AG08396 (cell line): ENCODE data around the gene GPR183.

ENCODE experiments used
- DNase-seq: peaks from one replicate; pipeline ENCODE4 v3.0.0; 2012; ENCODE audit warnings: low spot score, mixed read lengths

Gene GPR183

GRCh38 chr13:99307247-99307646 lies at the start of gene GPR183:
Gene GPR183 (minus strand): TSS chr13:99307399. CDS start chr13:99296145, 11,254 bp downstream.
- no peak for DNase-seq

GRCh38 chr13:99356262-99357091 lies 49.3 kb upstream of the GPR183 start:
- DNase-seq = peak; percentile 73

GRCh38 chr13:99356012-99356261 lies 48.7 kb upstream of the GPR183 start:
- DNase-seq = no peak

- DNase-seq = no peak
Measured at GRCh38 chr13:99355267-99356011, 48.2 kb upstream of the GPR183 start.

GRCh38 chr13:99354371-99354951 lies 47.3 kb upstream of the GPR183 start:
- no peak for DNase-seq

GRCh38 chr13:99353836-99354235 lies 46.6 kb upstream of the GPR183 start:
- DNase-seq = no peak

GRCh38 chr13:99353246-99353600 lies 46.0 kb upstream of the GPR183 start:
- DNase-seq = no peak

GRCh38 chr13:99352351-99353245 lies 45.4 kb upstream of the GPR183 start:
- DNase-seq = no peak

GRCh38 chr13:99351772-99352171 lies 44.6 kb upstream of the GPR183 start:
- no peak for DNase-seq

- DNase-seq = no peak
Measured at GRCh38 chr13:99350191-99350590, 43.0 kb upstream of the GPR183 start.

GRCh38 chr13:99347911-99348451 lies 40.8 kb upstream of the GPR183 start:
- no peak for DNase-seq

- DNase-seq = no peak
Measured at GRCh38 chr13:99347335-99347878, 40.2 kb upstream of the GPR183 start.

GRCh38 chr13:99346335-99347042 lies 39.3 kb upstream of the GPR183 start:
- no peak for DNase-seq

GRCh38 chr13:99345345-99345744 lies 38.1 kb upstream of the GPR183 start:
- no peak for DNase-seq

- DNase-seq = no peak
Measured at GRCh38 chr13:99344610-99345208, 37.5 kb upstream of the GPR183 start.

- no peak for DNase-seq
Measured at GRCh38 chr13:99342723-99343315, 35.6 kb upstream of the GPR183 start.

- no peak for DNase-seq
Measured at GRCh38 chr13:99341969-99342722, 34.9 kb upstream of the GPR183 start.

GRCh38 chr13:99340638-99341037 lies 33.4 kb upstream of the GPR183 start:
- DNase-seq = no peak

- no peak for DNase-seq
Measured at GRCh38 chr13:99339736-99340397, 32.7 kb upstream of the GPR183 start.
